Head of caudate nucleus (tissue), 42 donors: ENCODE results near the gene SLC2A13.
"Not testable (repeated sequence)": the region's sequence is repeated elsewhere in the genome, so short reads cannot be mapped to it uniquely, and the experiment has no call there.

ENCODE experiments used
- DNase-seq, 42 donors: peaks; one replicate each; pipeline versions ENCODE4 v3.0.0 to v3.0.0-alpha.2; 2020 to 2021; ENCODE audit warnings: mixed read lengths in 7 of 42
- intact Hi-C: fragments of 100-400 bp; cut with DNase I; formaldehyde crosslinking; loops from one replicate; pipeline ENCODE4 v1.15.0; 2022

SLC2A13 gene

DNA sequence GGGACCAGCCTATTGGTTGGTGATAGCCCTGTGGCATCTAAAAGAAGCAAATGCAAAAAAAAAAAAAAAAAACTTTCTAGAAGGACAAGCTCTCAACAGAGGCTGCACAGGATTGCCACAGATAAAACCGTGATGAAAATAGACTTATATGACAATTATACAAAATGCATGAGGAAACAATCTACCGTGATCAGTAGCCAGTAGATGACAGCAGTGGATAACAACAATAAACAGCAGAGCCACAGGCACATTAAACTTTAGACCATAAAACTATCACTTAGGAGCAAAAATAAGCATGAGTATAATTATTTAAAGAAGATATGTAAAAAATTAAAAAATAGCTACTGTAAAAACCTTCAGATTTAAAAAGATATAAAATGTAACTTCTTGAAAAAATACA, 302.7 kb downstream of the SLC2A13 start:
- DNase-seq = no peak
- intact Hi-C loops = no loop called here

DNA sequence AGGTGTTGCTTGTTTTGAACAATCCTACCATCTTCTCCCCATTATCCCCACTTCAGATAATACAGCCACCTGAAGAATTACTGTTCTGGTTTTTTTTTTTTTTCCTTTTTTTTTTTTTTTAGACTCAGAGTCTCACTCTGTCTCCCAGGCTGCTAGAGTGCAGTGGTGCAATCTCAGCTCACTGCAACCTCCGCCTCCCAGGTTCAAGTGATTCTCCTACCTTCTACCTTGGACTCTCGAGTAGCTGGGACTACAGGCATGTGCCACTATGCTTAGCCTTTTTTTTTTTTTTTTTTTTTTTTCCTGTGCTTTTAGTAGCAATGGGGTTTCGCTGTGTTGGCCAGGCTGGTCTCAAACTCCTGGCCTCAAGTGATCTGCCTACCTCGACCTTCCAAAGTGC, 306.9 kb downstream of the SLC2A13 start:
- intact Hi-C loops = no loop called here
- DNase-seq = no peak

DNA sequence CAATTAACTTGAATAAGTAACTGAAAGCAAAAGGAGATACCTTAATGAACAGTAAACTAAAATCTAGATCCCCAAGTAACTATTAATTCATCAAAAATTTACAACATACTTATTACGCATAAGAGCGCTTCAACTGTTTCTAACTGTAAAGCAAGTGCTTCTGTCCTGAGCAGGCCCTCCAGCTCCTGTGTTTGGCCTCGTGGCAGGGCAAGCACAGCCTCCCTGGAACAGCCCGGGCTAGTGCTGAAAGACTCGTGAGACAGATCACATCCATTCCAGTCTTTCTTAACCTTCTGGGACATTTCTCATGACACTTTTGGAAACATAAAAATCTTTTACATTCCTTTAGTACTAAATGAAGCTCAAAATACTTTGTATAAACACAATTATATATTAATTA, 307.5 kb downstream of the SLC2A13 start:
- DNase-seq = no peak
- intact Hi-C loops = no loop called here

DNA sequence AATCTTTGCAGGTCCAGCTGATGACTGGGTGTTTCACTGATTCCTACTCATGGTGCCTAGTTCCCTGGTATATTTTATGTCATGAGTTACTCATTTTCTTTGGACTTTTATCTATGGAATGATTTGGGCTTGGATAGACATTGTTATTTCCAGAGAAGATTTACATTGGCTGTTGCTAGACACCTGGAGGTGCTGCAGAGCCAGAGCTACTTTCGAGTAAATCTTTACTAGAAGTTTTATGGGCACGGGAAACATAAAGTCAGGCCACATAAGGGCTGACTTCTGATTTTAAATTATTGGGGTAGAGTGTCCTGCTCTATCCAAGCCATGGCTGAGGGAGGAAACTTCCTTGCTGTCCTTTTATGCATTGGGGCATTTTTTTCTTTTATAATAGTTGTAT, 310.4 kb downstream of the SLC2A13 start:
- no peak for DNase-seq
- intact Hi-C loops = no loop called here

DNA sequence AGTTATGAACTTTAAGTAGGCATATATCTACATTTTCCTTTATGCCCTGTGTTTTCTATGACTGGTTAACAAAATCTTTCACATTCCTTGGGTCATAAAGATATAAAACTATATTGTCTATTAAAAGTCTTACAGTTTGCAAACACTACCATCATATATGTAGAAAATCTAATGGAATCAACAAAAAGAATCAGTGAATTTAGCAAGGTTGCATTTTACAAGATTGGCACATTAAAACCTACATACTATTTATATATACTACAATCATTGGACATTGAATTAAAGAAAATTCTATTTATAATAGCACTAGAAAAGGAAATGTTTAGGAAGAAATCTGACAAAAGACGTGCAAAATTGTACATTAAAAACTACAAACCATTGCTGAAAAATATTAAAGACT, 312.9 kb downstream of the SLC2A13 start:
- intact Hi-C loops = no loop called here
- DNase-seq = no peak

DNA sequence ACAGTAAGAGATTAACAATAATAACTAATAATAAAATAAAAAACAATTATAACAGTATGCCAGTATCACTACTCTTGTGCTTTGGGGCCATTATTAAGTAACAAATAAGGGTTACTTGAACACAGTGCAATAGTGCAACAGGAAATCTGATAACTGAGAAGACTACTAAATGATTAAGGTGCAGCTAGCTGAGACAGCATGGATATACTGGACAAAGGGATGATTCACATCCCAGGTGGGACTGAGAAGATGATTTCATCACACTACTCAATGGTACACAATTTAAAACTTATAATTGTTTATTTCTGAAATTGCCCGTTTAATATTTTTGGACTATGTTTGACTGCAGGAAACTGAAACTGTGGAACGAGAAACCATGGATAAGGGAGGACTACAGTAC, 317.6 kb downstream of the SLC2A13 start:
- intact Hi-C loops = no loop called here
- no peak for DNase-seq

DNA sequence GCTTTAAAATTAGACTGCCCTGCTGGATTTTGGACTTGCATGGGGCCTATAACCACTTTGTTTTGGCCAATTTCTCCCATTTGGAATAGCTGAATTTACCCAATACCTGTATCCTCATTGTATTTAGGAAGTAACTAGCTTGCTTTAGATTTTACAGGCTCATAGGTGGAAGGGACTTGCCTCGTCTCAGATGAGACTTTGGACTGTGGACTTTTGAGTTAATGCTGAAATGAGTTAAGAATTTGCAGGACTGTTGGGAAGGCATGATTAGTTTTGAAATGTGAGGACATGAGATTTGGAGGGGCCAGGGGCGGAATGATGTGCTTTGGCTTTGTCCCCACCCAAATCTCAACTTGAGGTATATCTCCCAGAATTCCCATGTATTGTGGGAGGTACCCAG, 320.1 kb downstream of the SLC2A13 start:
- DNase-seq, intact Hi-C loops: not testable (repeated sequence)

DNA sequence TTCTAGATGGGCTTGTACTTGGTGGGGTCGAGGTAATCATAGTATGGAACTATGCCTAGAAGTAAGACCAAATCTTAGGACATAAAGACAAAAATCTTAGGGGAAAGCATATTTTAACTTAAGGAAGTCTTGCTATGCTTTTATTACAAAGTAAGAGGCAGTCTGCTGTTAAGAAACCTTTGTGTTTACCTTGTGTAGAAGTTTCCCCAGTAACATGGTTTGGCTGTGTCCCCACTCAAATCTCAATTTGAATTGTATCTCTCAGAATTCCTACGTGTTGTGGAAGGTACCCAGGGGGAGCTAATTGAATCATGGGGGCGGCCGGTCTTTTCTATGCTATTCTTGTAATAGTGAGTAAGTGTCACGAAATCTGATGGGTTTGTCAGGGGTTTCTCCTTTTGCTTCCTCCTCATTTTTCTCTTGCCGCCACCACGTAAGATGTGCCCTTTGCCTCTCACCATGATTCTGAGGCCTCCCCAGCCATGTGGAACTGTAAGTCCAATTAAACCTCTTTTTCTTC, 323.8 kb downstream of the SLC2A13 start:
- DNase-seq = peak in 20 of 42 donors; percentile 1 to 71 (median 26)
- intact Hi-C loops = no loop called here

DNA sequence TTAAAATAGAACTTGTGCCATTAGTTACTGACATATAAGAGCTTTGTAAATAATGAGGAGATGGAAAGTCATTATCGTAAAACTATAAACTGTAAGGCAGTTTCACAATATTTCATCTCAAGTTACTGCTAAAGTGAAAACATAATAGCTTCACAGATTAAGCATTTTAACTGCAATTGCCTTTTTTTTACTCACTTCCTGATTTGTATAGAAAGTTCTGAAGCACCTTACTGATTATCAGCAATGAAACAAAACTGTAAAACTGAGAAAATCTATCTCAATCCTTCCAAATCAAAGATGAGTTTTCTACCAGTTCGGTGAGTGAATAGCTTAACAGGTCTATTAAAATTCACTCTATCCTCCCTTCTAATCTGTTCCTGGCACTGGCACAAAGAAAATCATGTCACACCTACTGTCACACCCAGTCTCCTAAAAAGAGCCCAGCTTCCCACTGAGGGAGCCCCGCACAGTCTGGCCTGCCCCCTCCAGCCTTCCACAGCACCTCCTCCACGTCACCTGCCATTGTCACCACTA, 324.9 kb downstream of the SLC2A13 start:
- intact Hi-C loops = no loop called here
- DNase-seq = peak in 13 of 42 donors; percentile 4 to 56 (median 16)

DNA sequence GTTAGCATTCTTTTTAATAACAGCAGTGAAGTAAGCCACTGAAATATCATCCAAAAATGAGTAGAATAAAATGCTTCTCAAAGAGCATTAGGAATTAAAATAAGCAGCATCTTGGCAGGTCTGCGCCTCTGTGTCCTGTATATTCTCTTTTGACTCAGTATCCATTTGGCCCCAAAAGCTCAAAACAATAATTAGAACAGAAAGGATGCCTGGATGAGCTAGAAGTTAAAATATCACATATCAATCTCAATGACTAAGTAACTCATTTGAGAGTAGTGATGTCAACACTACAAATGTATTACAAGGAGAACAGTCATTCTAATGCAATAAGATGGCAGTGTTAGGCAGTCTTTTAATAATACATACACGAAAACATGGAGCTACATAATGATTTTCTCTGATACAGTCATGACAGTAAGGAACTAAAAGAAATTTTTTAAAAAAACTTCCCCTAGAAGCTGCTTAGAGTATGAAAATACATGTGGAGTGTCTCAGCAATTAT, 325.4 kb downstream of the SLC2A13 start:
- intact Hi-C loops = no loop called here

DNA sequence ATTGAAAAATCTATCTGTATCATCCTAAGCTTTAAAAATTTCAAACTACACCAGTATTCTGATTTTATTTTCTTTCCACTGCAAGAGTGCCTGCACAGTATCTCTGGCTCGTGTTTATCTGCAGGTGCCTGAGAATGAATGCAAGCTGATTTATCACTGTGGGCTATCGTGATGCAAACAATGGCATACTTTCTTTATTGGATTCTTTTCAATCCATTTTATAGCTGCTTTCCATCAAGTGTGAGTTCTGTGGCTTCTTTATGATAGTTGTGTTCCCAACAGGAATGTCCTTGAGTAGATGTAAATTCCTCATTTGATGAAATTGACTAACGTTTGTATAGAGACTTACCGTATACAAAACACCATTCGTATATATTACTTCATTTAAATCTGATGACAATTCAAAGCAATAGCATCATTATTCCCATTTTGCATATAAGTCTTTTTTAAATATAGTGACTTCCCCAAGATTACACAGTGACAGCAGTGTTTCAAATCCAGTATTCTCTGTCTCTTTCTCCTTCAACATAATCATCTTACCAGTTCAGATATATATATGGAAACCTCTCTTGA, 326.0 kb downstream of the SLC2A13 start:
- no peak for DNase-seq
- intact Hi-C loops = no loop called here

More for the DNA sequence above, 325.4 kb downstream of the SLC2A13 start:
- DNase-seq = no peak

DNA sequence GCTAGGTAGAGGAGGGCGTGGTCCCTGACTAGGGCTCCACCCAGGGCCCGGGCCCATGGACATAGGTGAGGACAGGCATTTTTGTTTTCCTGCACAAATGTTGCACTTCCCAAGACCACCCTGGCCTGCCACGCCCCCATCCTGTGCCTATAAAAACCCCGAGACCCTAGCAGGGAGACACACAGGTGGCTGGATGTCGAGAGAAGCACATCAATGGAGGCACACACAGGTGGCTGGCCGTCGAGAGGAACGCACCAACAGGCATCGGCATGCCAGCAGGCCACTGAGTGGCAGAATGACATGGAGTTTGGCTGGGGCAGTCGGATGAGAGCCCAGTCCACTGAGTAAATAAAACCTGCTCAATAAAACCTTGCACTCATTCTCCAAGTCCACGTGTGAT, 328.4 kb downstream of the SLC2A13 start:
- intact Hi-C loops = no loop called here
- DNase-seq = no peak

DNA sequence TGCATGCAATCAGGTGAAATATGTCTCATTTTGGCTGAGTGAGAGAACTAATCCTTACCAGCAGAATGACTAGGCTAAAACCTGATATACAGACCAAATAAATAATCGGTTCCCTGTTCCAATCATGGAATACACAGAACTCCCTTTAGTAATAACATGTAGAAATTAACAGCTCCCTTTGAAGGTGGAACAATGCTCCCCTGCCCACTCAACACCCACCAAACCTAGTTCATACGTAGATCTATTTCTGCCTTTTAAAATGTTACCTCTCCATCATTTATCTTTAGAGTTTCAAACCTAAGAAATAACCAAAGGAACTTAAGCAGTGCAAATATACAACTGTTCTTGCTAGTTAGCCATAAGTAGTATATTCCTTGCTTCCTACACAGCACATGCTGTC, 332.6 kb downstream of the SLC2A13 start:
- peak in 18 of 42 donors; percentile 9 to 69 (median 26) for DNase-seq
- intact Hi-C loops = no loop called here

DNA sequence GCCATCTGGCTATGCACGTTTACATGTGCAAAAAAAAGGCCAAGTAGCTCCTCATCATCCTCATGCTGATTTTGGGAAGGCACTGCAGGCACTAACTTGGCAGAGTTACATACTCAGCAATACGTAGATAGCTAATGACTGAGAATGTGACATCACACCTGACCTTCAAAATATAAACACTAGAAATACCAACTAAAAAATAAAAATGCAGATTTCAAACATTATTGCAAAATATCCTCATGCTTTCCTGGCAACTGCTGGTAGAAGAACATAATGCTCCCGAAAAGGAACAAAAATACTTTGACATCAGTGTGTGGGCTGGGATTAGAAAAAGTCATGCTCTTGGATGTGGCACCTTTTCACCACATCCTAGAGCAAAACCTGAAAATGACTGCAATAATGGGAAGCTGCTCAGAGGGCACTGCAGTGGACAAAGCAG, 333.0 kb downstream of the SLC2A13 start:
- intact Hi-C loops = no loop called here
- DNase-seq = peak in 14 of 42 donors; percentile 3 to 57 (median 24)

DNA sequence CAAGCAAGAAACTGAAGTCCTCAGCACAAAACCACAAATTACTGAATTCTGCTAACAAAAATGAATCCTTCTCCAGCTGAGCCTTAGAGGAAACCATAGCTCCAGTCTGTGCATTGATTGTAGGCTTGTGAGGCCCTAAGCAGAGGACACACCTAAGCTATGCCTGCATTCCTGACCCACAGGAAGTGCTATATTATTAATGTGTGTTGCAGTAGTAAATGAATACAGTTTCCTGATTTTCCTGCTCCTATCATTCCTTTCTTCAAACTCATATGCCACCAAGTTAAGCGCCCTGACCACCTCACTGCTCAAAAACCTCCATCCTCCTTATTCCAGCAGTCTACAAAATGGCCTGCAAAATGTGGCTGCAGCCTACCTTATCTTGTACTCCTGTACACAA, 334.4 kb downstream of the SLC2A13 start:
- intact Hi-C loops = no loop called here
- DNase-seq = no peak

DNA sequence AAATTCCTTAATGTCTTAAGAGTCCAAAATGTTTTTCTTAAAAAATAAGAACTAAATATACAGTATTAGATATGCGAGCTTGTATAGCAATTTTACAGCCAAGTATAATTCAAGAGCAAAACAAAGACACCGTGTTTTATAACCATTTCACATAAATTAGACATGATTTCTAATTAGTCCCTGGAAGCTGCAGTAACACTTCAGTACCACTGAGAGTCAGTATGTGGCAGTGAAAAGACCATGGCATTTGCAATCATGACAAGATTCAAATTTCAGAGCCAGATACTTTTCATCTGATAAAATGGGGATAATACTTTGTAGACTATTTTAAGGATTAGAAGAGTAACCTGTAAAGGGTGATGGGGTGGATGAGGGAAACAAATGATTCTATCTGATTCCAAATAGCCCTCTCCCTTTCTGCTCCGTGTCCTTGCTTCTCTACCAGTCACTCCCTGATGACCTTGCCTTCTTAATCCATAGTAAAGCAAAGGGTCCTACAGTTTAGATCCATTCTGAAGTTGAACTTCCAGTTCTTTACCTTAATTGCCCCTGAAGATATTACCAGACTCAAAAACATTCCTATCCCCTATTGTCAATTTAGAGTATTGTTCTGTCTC, 340.8 kb downstream of the SLC2A13 start:
- intact Hi-C loops = loop anchor here (10.0 kb wide), 2 partner anchors 220 to 340 kb away; partner anchors contain the start of gene SLC2A13
- DNase-seq = peak in 2 of 42 donors; percentile 20 to 38

DNA sequence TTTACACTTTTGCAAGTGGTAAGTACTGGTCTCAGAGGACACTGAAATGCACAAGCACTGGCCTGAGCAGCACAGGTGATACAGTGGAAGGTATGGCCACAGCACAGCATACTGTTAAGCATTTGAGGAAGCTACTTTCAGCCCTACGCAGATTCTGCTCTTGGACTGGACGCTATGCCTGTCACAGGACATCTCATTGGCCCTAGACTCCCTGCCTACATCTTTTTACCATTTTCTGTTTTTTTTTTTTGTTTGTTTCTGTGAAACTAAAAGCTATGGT, 342.1 kb downstream of the SLC2A13 start:
- DNase-seq = no peak
- intact Hi-C loops = loop anchor here (10.0 kb wide), 2 partner anchors 221 to 341 kb away; partner anchors contain the start of gene SLC2A13

DNA sequence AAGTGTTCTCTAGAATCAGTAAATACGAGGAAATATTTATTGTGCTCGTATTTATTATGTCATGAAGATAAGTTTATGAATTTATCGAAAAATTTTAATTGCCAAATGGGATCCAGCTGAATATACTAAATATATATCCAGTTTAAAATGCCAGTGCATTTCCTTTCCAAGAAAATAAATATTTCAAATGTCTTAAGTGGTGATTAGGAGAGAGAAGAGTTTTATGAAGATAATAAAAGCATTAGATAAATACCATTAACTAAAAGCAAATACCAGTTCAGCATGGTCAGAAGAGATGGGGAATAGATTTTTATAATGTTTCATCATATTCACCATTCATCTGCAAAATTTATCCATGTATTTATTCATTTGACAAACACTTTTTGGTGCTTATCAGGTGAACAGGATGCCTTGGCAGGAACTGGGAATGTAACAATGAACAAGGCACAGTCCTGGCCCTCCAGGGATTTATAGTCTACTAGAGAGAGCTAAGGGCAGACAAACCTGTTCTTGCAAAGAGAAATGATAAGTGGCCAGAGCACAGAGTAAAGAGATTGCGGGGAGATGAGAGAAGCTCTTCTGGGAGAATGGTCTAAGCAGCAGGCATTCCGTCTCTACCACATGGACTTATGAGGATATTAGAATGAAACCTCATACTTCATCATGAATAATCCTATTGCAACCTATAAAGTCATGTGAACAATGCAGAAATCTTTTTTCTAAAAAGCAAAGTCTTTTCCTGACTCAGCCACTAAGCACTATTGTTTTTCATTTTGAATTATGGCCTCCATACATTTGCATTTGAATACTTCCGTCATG, 342.6 kb downstream of the SLC2A13 start:
- intact Hi-C loops = loop anchor here (10.0 kb wide), 2 partner anchors 222 to 342 kb away; partner anchors contain the start of gene SLC2A13
- no peak for DNase-seq

DNA sequence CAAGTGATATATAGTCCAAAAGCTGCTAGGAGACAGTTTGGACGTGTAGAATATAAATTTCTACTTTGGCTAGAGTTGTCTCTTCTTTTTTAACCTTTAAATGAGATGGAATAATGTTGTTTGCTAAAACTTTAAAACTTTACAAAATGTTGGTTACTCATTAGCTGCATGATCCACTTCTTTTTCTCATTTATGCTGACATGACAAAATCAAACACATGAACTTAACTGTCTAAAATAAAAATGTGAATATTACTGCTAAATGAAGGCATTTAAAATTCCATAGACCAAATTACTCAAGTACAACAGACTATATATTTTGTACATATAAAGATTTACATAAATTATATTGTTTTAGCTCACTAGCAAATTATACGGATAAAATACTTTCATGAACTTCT, 350.4 kb downstream of the SLC2A13 start:
- intact Hi-C loops = no loop called here
- DNase-seq = no peak
